AG09309 (cell line): ENCODE measurements around the gene COL26A1.
"Not testable (repeated sequence)": the region's sequence is repeated elsewhere in the genome, so short reads cannot be mapped to it uniquely, and the experiment has no call there.

Experiments used
- DNase-seq: peaks from one replicate; pipeline ENCODE4 v3.0.0-alpha.2; 2010; ENCODE audit warnings: low read depth
- H3K4me3 ChIP-seq: 2 replicates; pipeline ENCODE4 v1.5.1; 2011; ENCODE audit warnings: mild to moderate bottlenecking, low read depth, low read length, moderate library complexity; ENCODE audit not compliant: control insufficient read depth
- CTCF ChIP-seq: IDR thresholded peaks from 2 replicates; pipeline ENCODE4 v1.5.1; 2011; ENCODE audit warnings: mild to moderate bottlenecking, low read depth, low read length, inconsistent platforms; ENCODE audit not compliant: insufficient read depth, control insufficient read depth; ENCODE audit errors: missing control alignments

Gene COL26A1

GRCh38 chr7:101422356-101423195 lies 59.9 kb downstream of the COL26A1 start:
- no peak overlapping the region for H3K4me3 ChIP-seq
- no peak for DNase-seq
- no peak for TF ChIP-seq CTCF

GRCh38 chr7:101426303-101427011 lies 63.8 kb downstream of the COL26A1 start:
- H3K4me3 ChIP-seq, result no peak overlapping the region
- TF ChIP-seq CTCF, result no peak
- DNase-seq, result no peak

- no peak for DNase-seq
- H3K4me3 ChIP-seq, result no peak overlapping the region
- TF ChIP-seq CTCF, result no peak
Measured at GRCh38 chr7:101428093-101428866, 65.6 kb downstream of the COL26A1 start.

GRCh38 chr7:101432316-101432715 lies 69.6 kb downstream of the COL26A1 start:
- no peak for DNase-seq
- TF ChIP-seq CTCF, result no peak
- H3K4me3 ChIP-seq, result no peak overlapping the region

- no peak for TF ChIP-seq CTCF
- H3K4me3 ChIP-seq, result no peak overlapping the region
- DNase-seq, result no peak
Measured at GRCh38 chr7:101433688-101434087, 71.0 kb downstream of the COL26A1 start.

GRCh38 chr7:101434155-101434554 lies 71.5 kb downstream of the COL26A1 start:
- not testable (repeated sequence) for DNase-seq, H3K4me3 ChIP-seq
